HG03342 (cell line): ENCODE data around the gene TMEM207.

ENCODE experiments used
- ATAC-seq: cut with Tn5 transposase; IDR thresholded peaks from one replicate; pipeline ENCODE4 v1.9.1; 2021; ENCODE audit warnings: mild to moderate bottlenecking, moderate library complexity; ENCODE audit not compliant: unreplicated experiment

TMEM207 gene

GRCh38 chr3:190387578-190388213 is 62.0 kb downstream of the TMEM207 start, which contains the start of gene CLDN16:
Gene CLDN16 (plus strand): TSS chr3:190388163. CDS start chr3:190388330, 167 bp downstream.
- ATAC-seq = no peak

DNA sequence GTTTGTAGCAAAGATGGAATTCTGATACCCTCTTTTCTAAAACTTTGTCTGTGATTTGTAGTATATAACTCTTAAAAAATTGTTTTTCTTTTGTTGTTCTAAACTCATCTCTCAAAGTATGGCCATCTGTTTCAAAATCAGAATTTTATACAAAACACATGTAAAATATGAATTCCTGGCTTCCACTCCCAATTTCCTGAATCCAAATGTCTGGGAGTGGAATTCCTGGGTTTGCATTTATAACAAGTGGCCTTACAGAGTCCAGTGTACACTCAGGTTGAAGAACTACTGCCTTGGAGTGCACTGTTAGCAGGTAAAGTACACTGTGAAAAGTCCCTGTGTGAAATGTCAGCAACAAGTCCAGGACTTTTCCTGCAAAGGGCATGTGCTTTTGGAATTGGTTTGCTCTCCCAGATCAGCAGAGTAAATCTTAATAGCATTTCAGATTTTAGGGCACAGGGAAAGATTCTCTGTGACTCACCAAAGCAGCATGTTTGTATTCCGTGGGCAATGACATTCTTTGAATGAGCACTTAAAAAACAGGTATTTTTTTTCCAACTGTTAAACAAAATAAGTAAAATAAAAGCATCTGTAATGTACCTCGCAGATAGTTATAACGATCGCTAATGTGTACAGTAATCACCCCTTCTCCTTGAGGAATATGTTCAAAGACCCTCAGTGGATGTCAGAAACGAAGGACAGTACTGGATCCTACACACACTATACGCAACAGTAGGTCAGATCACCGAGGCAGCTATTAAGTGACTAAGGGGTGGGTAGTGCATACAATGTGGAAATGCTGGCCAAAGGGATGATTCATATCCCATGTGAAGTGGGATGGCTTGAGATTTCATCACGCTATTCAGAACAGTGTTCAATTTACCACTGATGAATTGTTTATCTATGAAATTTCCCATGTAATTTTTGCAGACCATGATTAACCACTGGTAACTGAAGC is 63.7 kb downstream of the TMEM207 start:
- no peak for ATAC-seq

DNA sequence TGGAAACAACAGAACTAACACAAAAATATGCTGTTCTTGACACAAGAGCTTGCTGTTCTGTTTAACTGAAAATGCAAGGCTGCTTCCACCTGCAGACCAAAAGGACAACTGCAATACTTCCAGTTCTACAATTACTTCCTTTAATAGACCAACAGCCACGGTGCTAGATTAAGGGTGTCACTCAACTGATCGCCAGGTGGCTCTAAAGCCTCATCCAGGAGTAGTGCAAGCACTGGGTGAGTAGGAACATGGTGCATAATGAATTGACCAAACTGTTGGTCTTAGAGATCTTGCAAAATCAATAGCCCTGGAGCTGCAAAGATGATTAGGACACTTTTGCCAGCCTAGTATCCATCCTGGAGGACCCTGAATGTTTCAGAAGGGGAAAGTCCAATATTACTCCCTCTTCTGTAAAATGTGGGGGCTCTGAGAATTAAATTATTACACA is 65.4 kb downstream of the TMEM207 start:
- ATAC-seq = peak; percentile 87

DNA sequence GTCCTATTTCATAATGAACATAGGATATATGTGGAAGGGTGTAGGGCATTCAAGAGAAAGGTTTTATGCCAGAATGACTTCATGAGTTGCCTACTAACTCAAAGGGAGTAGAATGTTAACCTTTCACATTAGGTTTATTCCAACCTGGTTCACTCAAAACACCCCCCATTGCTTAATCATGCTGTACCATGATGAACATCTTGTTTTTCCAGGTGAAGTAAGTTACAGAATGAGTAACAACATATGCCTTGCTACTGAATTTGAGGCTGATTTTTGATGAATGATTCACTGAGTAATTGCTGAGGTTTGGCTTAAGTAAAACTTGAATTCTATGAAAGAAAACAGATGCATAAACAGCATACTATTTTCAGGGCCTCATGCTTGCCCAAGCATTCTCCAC is 67.6 kb downstream of the TMEM207 start:
- no peak for ATAC-seq

GRCh38 chr3:190381441-190381840 is 68.3 kb downstream of the TMEM207 start:
- ATAC-seq = no peak

GRCh38 chr3:190380184-190380583 is 69.5 kb downstream of the TMEM207 start:
- no peak for ATAC-seq
